GM19238 (cell line): ENCODE data around the gene FUZ.
A peak's percentile ranks its signal among the peaks of the same experiment; 100 is the strongest.

Source experiments
- DNase-seq: peaks from one replicate; pipeline ENCODE4 v3.0.0; 2011; ENCODE audit warnings: low spot score; ENCODE audit not compliant: insufficient read length

FUZ gene

DNA sequence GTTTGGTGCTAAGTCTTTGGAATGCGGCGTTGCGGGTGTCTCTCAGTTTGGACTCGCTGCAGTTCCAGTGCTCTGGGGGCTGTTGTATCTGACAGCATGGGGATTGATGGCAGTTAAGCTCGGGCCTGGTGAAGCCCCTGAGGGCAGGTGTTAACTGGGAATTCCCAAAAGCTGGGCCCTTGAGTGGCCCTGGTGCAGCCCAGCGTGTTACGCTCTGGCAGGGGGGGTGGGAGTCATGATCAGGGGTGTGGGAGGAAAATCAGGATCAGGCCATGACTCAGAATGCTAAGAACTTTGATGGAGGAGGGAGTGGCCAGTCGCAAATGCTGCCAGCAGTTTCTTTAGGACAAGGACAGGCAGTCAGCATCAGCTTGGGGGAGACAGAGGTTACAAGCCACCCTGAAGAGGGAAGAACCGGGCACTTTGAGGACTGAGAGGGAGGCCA is 26.7 kb downstream of the FUZ start:
- DNase-seq = no peak

DNA sequence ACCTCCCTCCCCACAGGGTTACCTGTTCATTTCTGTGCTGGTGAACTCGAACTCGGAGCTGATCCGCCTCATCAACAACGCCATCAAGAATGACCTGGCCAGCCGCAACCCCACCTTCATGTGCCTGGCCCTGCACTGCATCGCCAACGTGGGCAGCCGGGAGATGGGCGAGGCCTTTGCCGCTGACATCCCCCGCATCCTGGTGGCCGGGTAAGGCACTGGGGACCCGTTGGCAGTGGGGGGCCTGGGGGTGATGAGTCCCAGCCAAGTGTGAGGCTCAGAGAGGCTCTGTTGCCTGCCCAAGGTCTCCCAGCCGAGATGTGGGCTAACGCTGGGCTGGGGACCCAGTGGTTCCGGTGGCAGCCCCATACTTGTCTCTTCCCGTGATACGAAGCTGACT is 30.6 kb downstream of the FUZ start:
- no peak for DNase-seq

DNA sequence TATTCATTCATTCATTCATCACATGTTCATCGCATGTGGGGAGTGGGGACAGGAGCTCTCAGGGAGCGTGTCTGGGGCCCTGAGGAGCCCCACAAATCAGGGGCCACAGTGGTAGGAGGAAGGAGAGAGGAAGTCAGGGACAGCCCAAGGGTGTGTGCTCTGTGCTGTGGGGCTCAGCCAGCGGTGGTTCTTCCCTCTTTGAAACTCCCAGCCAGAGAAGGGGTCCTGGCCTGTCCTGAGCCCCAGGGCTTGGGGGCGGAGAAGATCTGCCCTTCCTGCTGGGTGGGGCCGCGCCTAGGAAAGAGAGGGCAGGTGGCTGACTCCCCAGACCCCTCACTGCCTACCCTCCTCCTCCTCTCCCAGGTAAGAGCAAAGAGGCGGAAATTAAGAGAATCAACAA is 31.7 kb downstream of the FUZ start:
- DNase-seq = no peak

DNA sequence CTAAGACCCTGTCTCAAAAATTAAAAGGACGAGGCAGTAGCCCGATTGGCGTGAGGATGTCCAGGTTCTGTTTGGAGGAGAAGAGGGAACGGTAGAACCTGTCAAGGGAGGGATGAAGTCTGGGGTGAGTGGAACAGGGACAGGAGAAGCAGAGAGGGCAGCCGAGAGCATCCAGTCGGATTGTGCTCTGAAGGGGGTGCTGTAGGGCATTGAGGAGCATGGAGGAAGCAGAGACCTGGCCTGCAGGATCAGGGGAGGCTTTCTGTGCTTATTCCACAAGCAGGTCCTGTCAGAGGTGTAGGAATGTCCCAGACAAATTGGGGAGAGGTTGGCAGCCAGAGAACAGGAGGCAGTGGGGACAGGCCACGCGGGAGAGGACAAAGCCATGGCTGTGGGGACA is 32.2 kb downstream of the FUZ start:
- no peak for DNase-seq

DNA sequence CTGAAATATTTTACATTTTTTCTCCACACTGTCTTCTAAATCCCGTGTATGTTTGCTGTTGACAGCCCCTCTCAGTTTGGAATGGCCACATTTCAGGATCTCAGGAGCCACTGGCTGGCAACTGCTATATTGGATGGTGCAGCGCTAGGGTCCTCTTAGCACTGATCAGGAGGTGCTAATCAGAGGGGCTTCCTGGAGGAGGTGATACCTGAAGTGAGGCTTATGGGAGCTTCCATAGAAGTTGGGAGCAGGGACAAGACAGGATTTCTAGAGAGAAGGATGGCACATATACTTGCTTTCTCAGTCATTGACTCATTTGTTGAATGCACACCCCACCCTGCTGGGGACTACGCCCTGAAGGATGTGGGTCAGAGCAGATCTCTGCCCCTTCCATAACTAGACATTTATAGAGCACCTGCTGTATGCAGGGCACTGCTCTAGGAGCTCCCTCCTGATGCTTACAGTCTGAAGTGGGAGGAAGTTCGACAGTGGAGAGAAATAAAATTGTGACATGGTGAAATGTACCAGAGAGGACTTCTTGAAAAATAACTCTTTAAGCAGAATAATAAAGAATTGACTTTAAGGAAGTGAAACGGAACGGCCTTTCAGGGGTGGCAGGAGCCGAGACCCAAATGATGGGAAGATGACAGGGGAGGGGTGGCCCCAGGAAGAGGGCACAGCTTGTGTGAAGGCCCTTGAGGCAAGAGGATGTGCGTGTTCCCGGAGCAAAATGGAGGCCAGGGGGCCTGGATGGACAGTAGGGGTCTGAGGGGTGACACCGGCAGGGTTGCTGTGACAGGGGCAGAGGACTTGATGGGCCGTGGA is 33.1 kb downstream of the FUZ start:
- no peak for DNase-seq

DNA sequence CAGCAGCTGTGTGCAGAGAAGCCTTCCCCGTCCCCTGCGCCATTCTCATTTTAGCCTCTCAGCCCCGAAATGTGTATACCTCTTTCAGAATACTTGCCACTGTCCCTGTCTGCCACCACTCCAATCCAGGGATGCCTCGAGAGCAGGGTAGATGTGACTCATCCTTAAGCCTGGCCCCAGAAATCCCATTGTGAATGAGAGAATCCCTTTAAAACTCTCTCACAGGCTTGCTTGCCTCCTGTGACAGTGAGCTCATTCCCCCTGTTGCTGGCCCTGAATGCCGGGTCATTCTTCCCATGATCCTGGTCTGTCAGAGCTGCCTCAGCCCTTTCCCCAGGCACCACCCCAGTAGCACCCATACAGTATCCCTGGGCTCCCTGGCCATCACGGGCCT is 36.7 kb downstream of the FUZ start:
- DNase-seq = no peak

DNA sequence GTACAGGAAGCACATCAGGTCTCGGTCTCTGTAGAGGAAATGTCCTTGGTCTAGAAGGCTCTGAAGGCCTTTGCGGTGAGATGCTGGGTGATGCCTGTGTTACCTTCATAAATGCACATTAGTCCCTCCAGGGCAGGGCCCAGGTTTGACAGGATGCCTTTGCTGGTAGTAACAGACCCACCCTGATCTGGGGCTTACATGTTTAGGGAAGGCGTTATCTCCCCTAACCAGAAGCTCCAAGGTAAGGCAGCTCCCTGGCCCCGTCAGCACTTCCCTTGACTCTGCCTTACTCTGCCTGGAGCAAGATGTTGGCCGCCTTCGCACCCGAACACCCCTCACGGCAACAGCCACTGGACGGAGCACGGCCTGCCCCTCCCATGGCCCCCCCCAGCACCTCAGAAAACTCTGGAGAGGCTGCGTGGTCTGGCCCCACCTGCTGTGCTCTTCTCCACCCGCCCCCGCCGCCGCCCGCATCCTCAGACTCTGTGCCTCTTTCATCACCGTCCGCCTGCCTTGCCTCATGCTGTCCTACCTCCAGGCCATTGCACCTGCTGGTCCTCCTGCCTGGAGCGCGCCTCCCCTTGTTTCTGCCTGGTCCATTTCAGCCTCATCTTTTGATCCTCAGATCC is 37.2 kb downstream of the FUZ start:
- DNase-seq = no peak

DNA sequence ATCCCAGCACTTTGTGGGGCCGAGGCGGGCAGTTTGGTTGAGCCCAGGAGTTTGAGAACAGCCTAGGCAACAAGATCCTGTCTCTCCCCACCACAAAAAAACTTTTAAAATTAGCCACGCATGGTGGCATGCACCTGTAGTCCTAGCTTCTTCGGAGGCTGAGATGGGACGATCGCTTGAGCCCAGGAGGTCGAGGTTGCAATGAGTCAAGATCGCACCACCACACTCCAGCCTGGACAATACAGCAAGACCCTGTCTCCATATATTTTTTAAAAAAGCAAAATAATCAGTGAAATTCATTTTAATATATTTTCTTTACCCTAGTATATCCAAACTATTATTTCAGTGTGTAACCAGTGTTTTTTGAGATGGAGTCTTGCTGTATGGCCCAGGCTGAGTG is 38.1 kb downstream of the FUZ start:
- DNase-seq = no peak

DNA sequence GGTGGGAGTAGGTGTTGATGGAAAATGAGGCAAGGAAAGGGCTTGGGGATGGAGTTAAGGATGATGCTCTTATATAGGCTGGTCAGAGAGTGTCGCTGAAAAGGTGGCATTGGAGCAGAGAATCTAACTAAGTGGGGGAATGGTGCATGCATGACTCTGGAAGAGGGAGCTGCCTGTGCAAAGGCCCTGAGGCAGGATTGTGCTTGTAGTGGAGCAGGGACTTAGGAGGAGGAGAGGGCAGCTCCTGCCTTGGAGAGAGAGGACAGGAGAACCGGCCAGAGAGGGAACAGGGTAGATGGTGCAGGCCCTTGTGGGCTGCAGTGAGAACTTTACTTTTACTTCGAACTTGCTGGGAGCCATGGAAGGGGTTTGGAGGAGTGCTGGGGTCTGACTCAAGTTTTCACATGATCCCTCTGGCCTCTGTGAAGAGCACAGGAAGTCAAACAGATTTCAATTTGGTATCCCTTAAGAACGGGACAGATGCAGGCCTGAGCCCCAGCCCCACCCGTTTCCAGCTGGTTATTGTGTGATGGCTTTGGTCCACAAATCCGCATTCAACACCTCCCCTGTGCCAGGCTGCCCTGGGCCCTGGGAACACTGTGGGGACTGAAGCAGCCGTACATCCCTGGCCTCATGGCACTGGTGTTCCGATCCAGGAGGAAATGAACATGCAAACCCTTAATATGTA is 39.3 kb downstream of the FUZ start:
- no peak for DNase-seq

DNA sequence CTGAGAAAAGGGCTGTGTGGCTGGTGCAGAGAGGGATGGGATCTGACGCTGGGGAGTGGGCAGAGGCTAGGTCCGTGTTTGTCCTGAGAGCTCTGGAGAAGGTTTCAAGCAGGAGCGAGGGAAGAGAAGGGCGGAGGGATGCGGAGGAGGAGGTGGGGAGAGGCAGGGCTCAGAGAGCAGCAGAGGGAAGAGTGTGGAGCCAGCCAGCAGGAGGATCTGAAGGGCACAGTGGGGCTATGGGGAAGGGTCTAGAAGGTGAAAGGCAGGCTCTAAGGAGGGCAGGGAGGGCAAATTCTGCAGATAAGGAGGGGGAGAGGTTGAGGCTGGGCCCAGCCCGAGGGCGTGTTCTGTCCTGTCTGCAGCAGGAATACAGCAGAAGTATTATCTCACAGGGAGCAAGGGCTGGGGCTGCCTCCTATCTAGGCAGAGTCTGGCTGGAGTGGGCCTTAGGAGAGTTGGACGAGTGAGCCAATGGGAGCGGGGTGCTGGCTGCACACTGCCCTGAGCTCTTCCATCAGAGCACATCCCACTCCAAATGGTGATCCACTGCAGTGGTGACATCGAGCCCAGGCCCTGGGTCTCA is 40.2 kb downstream of the FUZ start:
- no peak for DNase-seq

DNA sequence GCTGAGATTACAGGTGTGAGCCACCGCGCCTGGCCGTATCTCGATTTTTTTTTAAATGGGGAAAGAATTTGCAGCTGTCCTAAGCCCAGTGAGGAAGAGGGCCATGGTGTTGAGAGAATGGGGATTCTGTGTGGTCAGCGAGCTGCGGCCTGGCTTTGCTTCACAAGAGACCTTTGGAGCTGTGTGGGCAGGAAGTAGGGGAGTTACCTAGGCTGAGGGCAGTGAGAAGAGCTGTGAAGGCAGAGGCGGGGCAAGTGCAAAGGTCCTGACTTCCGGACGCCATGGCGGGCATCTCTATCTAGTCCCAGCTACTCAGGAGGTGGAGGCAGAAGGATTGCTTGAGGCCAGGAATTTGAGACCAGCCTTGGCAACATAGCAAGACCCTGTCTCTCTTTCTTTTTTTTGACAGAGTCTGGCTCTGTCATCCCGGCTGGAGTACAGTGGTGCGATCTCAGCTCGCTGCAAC is 41.4 kb downstream of the FUZ start:
- no peak for DNase-seq

DNA sequence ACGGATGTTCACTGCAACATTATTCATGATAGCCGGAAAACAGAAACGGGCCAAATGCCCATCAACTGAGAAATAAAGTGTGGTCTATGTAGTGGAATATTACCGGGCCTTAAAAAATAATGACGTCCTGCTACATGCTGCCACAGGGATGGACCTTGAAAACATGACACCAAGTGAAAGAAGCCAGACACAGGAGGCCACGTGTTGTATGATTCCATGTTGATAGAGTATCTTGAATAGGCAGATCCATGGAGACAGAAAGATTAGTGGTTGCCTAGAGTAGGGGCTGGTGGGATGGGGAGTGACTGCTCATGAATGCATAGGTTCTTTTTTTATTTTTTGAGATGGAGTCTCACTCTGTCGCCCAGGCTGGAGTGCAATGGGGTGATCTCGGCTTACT is 42.6 kb downstream of the FUZ start:
- DNase-seq = no peak

DNA sequence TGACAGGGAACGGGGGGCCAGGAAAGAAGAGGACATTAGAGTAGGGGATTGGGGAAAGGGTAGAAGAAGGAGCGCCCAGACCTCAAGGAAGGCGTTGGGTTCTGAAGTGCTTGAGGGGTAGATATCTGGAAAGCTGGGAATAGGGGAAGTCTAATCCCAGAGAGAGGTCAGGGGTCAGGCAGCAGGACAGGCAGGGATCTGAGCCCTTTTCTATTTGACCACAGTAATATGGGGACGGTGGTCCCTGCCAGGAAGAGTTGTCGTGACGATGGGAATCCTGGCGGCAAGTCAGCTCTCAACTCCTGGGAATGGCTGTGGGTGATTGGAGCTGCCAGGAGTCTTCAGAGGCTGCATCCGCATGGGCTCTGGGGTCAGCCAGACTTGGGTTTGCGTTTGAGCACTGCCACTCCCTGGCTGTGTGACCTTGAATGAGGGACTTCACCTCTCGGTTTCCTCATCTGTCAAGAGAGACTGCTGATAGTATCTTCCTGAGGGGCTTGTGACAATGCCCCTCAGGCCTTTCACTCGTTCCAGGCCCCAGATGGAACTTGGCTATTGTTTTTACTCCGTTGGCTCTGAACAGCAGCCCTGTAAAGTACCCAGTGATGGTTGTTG is 45.0 kb downstream of the FUZ start:
- no peak for DNase-seq

DNA sequence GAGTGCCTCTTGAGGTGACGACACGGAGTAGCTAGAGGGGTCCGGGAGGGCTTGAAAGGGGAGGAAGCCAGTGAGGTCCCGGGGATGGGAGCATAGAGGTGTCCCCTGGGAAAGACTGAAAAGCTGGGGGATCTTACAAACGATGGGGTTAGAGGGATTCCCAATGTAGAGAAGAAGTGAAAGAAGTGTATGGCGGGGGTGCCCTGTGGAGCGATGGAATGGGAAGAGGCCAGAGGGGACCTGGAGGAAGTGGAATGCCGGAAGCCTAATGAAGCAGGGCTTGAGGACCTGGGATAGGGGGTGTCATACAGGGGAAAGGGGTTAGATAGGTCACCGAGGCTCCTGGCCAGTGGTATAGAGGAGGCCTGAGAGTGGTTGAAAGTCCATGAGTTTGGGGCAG is 45.7 kb downstream of the FUZ start:
- no peak for DNase-seq

DNA sequence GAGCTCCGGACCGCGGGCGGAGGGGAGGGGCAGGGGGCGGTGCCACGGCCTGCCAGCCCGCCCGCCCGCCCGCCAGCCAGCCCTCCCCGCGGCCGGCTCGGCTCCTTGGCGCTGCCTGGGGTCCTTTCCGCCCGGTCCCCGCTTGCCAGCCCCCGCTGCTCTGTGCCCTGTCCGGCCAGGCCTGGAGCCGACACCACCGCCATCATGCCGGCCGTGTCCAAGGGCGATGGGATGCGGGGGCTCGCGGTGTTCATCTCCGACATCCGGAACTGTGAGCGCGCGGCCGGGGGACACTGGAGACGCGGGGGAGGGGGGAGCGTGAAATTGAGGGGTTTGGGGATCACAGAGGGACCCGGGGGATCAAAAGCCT is 46.2 kb downstream of the FUZ start, which contains the start of gene AP2A1:
TSS of gene AP2A1 (plus strand) at position 72 of the 370 bp plus-strand sequence. CDS start at position 205, 133 bp downstream.
- no peak for DNase-seq

DNA sequence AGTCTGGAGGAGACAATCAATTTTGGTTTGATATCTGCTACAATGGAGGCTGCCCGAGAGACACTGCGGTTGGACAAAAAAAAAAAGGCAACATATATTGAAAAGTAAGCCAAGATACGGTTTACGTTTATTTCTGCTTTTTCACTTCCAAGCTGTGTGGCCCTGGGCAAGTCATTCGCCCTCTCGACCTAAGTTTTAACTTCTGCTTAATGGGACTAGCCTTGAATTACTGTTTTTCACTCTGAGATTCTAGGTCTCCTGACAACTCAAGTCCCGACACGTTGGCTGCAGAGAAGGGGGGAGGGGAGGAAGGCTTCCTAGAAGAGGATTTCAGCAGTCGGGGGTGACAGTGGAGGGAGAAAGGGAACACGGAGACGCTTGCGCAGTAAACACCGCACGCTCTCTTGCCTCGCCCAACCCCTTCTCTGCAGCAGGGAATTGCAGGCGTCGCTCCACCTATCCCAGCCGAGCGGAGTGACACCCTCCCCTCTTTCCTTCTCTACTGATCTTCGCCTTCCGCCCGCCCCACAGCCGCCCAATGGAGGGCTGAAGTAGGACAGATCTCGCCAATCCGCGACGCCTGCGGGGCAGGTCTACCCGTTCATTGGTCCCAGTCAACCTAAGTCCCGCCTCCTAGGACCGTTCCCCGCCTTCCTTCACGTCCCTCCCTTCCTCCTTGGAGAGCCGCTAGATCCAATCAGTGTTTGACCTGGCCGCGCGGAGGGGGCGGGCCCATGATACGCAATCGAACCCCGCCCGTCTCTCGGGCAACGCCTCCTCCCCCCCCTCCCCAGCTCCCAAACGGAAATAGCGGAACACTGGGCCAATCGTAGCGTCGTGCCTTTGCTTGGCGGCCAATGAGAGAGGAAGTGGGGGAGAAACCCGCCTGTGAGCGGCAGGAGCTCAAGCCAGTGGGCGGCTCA is 46.8 kb downstream of the FUZ start:
- peak; percentile 99 for DNase-seq

DNA sequence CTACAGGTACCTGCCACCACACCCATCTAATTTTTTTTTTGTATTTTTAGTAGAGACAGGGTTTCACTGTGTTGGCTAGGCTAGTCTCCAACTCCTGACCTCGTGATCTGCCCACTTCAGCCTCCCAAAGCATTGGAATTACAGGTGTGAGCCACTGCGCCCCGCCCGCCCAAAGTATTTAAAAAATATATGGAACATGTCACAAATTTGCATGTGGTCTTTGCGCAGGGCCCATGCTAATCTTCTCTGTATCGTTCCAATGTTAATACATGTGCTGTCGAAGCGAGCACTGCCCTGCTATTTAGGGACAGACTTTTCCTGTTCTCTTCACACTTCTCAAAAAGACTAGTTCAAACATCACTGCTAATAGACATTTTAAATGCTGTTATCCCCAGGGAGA is 48.8 kb downstream of the FUZ start:
- DNase-seq = no peak

DNA sequence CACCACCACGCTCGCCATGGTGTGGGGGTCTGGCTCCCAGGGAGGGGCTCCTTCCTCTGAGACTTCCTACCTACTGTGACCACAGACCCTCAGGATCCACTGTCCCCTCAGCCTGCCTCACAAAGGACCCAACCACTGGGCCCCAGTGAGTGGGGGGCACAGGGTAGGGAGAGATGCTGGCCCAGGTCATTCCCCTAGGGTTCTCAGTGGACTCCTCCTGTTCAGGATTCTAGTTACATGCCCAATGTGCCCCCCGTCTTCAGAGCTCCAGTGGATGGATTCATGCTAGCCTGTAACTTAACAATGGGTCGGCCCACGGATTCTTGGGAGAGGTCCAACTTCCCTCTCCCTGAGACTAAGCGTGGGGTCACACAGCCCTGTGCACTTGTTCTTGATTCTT is 49.9 kb downstream of the FUZ start, which contains the start of gene TSKS:
TSS of gene TSKS (minus strand) at position 77 of the 400 bp plus-strand sequence. CDS start at position 18, 59 bp downstream.
- no peak for DNase-seq

DNA sequence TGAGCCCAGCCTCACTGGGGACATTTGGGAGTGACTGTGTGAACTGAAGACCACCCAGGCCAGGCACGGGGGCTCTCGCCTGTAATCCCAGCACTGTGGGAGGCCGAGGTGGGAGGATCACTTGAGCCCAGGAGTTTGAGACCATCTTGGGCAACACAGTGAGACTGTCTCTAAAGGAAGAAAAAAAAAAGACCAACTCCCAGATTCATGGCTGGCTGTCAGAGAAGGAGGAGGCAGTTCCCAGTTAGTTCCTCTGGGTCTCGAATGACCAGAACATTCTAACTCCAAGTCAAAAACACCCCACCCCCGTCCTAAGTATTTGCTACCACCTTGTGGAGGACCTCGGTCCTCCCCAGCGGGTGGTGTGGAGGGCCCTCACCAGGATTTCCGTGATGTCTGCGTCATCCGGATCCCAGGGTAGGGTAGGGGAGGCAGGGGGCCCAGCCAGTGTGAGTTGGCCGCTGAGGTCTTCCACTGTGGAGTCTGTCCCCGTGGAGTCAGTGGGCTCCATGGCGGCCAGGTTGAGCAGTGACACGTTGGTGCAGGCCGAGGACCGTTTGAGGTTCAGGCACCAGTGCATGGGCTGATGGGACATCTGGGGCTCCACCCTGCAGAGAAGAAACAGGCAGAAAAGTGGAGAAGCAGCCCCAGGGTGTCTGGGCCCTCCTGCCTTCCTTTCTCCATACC is 51.3 kb downstream of the FUZ start:
- DNase-seq = no peak

DNA sequence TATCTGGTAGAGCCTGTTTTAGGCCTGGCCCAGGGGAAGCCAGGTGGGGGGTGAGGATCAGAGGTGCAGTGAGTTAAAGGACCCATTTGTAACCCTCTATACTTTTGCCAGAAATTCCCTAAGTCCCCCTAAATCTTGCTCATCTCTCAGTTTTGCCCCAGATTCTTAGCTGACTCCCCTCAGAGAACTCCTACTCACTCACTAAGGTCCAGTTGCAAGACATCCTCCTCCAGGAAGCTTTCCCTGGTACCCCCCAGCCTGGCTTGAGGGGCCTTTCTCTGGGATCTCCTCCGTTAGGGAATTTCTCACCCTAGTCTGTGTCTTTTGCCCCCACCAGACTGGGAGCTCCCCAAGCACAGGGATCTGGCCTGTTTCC is 51.9 kb downstream of the FUZ start:
- DNase-seq = no peak
